GM23338 (cell line): Measurements from ENCODE around the gene TIMP3. TPM values are rescaled to one million over a fixed set of nuclear protein-coding genes. Genes with fewer than 3 reads are reported as not detected.

Source experiments
- ATAC-seq: fragments of 200-7000 bp; cut with Tn5 transposase; 3 replicates; pipeline ENCODE4 v1.9.1; 2020
- DNase-seq: peaks from one replicate; pipeline ENCODE4 v3.0.0-alpha.2; 2015; ENCODE audit warnings: low spot score
- H2AFZ ChIP-seq: fragments of 200-600 bp; sonication (generic); 2 replicates; pipeline ENCODE4 v1.8.0; 2016; ENCODE audit warnings: antibody characterized with exemption, mild to moderate bottlenecking, moderate library complexity
- H3F3A ChIP-seq: fragments of 200-600 bp; sonication (generic); replicated peaks from 2 replicates; pipeline ENCODE4 v1.8.0; 2017; ENCODE audit warnings: antibody characterized with exemption, mixed run types, low read depth
- H3K27ac ChIP-seq: fragments of 200-600 bp; sonication (generic); 2 replicates; pipeline ENCODE4 v1.6.1; 2016; ENCODE audit warnings: low read depth
- H3K27me3 ChIP-seq: fragments of 200-600 bp; sonication (generic); 2 replicates; pipeline ENCODE4 v1.8.0; 2016; ENCODE audit warnings: mild to moderate bottlenecking, mixed run types, moderate library complexity; ENCODE audit not compliant: insufficient read depth
- H3K36me3 ChIP-seq: fragments of 200-600 bp; sonication (generic); 2 replicates; pipeline ENCODE4 v1.8.0; 2016; ENCODE audit warnings: mild to moderate bottlenecking; ENCODE audit not compliant: insufficient read depth
- H3K4me1 ChIP-seq: fragments of 200-600 bp; sonication (generic); 2 replicates; pipeline ENCODE4 v1.8.0; 2016; ENCODE audit warnings: mild to moderate bottlenecking, moderate library complexity; ENCODE audit not compliant: insufficient read depth
- H3K4me2 ChIP-seq: fragments of 200-600 bp; sonication (generic); 2 replicates; pipeline ENCODE4 v1.7.1; 2017; ENCODE audit warnings: mixed run types
- H3K4me3 ChIP-seq: fragments of 200-600 bp; sonication (generic); 2 replicates; pipeline ENCODE4 v1.6.1; 2016; ENCODE audit warnings: mixed run types
- H3K79me2 ChIP-seq: fragments of 200-600 bp; sonication (generic); replicated peaks from 2 replicates; pipeline ENCODE4 v1.8.0; 2017; ENCODE audit warnings: mild to moderate bottlenecking; ENCODE audit not compliant: insufficient read depth
- H3K9me2 ChIP-seq: fragments of 200-600 bp; sonication (generic); 2 replicates; pipeline ENCODE4 v1.8.0; 2017; ENCODE audit not compliant: insufficient read depth
- H4K20me1 ChIP-seq: fragments of 200-600 bp; sonication (generic); replicated peaks from 2 replicates; pipeline ENCODE4 v1.8.0; 2017; ENCODE audit warnings: mild to moderate bottlenecking; ENCODE audit not compliant: insufficient read depth
- H3K27ac Mint-ChIP-seq: 2 replicates; pipeline ENCODE4 v1.8.0; 2020; ENCODE audit warnings: inconsistent platforms, mild to moderate bottlenecking, moderate library complexity, mixed read lengths
- H3K27me3 Mint-ChIP-seq: 3 replicates; pipeline ENCODE4 v1.8.0; 2022; ENCODE audit warnings: low read depth, mild to moderate bottlenecking, moderate library complexity, mixed read lengths, inconsistent platforms; ENCODE audit not compliant: insufficient read depth, poor library complexity
- H3K36me3 Mint-ChIP-seq: 3 replicates; pipeline ENCODE4 v1.8.0; 2021; ENCODE audit warnings: low read depth, mild to moderate bottlenecking, inconsistent platforms, moderate library complexity, mixed read lengths
- H3K4me1 Mint-ChIP-seq: 3 replicates; pipeline ENCODE4 v1.8.0; 2020; ENCODE audit warnings: mild to moderate bottlenecking, inconsistent platforms, mixed read lengths
- H3K4me3 Mint-ChIP-seq: 3 replicates; pipeline ENCODE4 v1.8.0; 2021; ENCODE audit warnings: moderate library complexity, mild to moderate bottlenecking, inconsistent platforms, mixed read lengths
- H3K9me3 Mint-ChIP-seq: 3 replicates; pipeline ENCODE4 v1.8.0; 2020; ENCODE audit warnings: moderate library complexity, mild to moderate bottlenecking, inconsistent platforms, mixed read lengths
- EZH2phosphoT487 ChIP-seq: fragments of 200-600 bp; sonication (generic); IDR thresholded peaks from one replicate; pipeline ENCODE4 v1.8.1; 2018; ENCODE audit warnings: antibody characterized with exemption; ENCODE audit not compliant: unreplicated experiment
- JUNB ChIP-seq: IDR thresholded peaks from one replicate; pipeline ENCODE4 v1.6.1; 2016; ENCODE audit warnings: antibody characterized with exemption; ENCODE audit not compliant: unreplicated experiment
- ZNF114 ChIP-seq: fragments of 250-450 bp; sonication (Bioruptor Pico); IDR thresholded peaks from 2 replicates; pipeline ENCODE4 v1.5.0; 2020; ENCODE audit warnings: mild to moderate bottlenecking, moderate library complexity
- ZNF331 ChIP-seq: fragments of 250-450 bp; sonication (Bioruptor Pico); IDR thresholded peaks from 2 replicates; pipeline ENCODE4 v1.5.0; 2020; ENCODE audit warnings: low read depth, mild to moderate bottlenecking, moderate library complexity
- polyA plus RNA-seq: library from polyadenylated mRNA; unstranded; fragments of >200 nt; fragmentation: Nextera tagmentation; extraction: Ambion mirVana; gene quantifications from 2 replicates; pipeline ENCODE4 v1.2.1, GENCODE V29; 2016
- total RNA-seq: library from RNA; depleted of rRNA; stranded (reverse); fragments of >200 nt; shearing (Covaris generic); gene quantifications from 2 replicates; pipeline ENCODE4 v1.2.3, GENCODE V29; 2014
- TF ChIP-seq, protein P1 (sequence below), 2 experiments: fragments of 200-600 bp in 1 of 2; sonication (generic) in 1 of 2; conservative IDR thresholded peaks; 2 replicates each; pipeline versions ENCODE4 v1.5.1 to v1.6.1; 2016 to 2017; ENCODE audit warnings: antibody characterized with exemption in 2 of 2, low read depth in 2 of 2, mild to moderate bottlenecking in 2 of 2, moderate library complexity in 1 of 2

TIMP3 gene
- total and polyA plus RNA-seq, 2 experiments from 2014 or later = 1.4 to 4.3 TPM

DNA sequence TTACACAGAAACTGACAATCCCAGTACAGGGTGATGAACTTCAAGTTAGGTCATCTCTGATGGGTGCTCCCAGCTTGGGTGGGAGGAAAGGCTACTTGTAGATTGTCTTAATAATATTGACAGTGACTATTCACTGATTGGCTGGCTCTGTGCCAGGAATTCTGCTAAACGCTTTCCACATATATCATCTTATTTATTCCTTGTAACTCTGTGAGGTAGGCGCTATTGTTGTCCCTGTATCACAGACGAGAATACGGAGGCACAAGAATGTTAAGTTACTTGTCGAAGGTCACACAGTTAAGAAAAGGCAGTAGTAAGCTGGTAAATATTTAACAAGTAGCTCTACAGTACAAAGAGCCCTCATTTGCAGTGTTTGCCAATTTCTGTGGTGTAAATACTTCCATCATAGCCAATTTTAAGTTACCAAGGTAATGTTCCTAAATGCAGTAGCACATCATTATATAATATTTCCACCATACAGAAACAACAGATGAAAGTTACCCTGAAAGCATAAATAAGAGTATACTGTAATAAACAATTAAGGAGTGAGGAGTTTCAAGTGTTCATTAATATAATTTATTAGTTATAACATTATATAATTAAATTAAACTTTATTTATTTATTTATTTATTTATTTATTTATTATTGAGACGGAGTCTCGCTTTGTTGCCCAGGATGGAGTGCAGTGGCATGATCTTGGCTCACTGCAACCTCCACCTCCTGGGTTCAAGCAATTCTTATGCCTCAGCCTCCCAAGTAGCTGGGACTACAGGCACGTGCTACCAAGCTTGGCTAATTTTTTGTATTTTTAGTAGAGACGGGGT, 11.5 kb upstream of the TIMP3 start:
- no peaks in the 10 kb centered on the region for H3K9me3 Mint-ChIP-seq
- no peaks in the 10 kb centered on the region for H3K27me3 Mint-ChIP-seq
- Histone ChIP-seq H3K27ac (no peak overlapping the region), H3K4me1 (no peaks in the 10 kb centered on the region), H3K4me3 (no peak overlapping the region), H2AFZ (no peak overlapping the region), H3K9me2 (no peaks in the 10 kb centered on the region), H3F3A (no peaks in the 10 kb centered on the region), H4K20me1 (peaks cover 2% of the 10 kb centered on the region; the same call in 1 of the 2 replicates), H3K4me2 (no peak overlapping the region), H3K27me3 (no peaks in the 10 kb centered on the region), H3K79me2 (no peaks in the 10 kb centered on the region), H3K36me3 (no peaks in the 10 kb centered on the region)
- peaks cover 10% of the 10 kb centered on the region for H3K4me1 Mint-ChIP-seq
- TF ChIP-seq, protein P1, sequence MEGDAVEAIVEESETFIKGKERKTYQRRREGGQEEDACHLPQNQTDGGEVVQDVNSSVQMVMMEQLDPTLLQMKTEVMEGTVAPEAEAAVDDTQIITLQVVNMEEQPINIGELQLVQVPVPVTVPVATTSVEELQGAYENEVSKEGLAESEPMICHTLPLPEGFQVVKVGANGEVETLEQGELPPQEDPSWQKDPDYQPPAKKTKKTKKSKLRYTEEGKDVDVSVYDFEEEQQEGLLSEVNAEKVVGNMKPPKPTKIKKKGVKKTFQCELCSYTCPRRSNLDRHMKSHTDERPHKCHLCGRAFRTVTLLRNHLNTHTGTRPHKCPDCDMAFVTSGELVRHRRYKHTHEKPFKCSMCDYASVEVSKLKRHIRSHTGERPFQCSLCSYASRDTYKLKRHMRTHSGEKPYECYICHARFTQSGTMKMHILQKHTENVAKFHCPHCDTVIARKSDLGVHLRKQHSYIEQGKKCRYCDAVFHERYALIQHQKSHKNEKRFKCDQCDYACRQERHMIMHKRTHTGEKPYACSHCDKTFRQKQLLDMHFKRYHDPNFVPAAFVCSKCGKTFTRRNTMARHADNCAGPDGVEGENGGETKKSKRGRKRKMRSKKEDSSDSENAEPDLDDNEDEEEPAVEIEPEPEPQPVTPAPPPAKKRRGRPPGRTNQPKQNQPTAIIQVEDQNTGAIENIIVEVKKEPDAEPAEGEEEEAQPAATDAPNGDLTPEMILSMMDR (conservative IDR thresholded peaks at IDR 0.05; ENCODE audit: low read depth in 2 of 2) = no peak
- no peak for TF ChIP-seq EZH2phosphoT487
- no peak for TF ChIP-seq ZNF114
- 0 out of 3 replicates have a peak, but pooled peaks cover 2% of the 10 kb centered on the region for H3K36me3 Mint-ChIP-seq
- H3K4me3 Mint-ChIP-seq = no peak overlapping the region
- ATAC-seq (no peak), DNase-seq (no peak)
- H3K27ac Mint-ChIP-seq = no peak overlapping the region

- Histone ChIP-seq H2AFZ (no peak overlapping the region), H3K4me3 (no peak overlapping the region), H3K9me2 (no peaks in the 10 kb centered on the region), H3F3A (no peaks in the 10 kb centered on the region), H3K4me1 (no peaks in the 10 kb centered on the region), H3K4me2 (no peak overlapping the region), H3K36me3 (no peaks in the 10 kb centered on the region), H3K27ac (no peak overlapping the region), H3K79me2 (no peaks in the 10 kb centered on the region), H3K27me3 (no peaks in the 10 kb centered on the region), H4K20me1 (peaks cover 3% of the 10 kb centered on the region; the same call in 1 of the 2 replicates)
- no peak overlapping the region for H3K4me3 Mint-ChIP-seq
- H3K36me3 Mint-ChIP-seq = 0 out of 3 replicates have a peak, but pooled peaks cover 2% of the 10 kb centered on the region
- ATAC-seq (no peak), DNase-seq (no peak)
- no peaks in the 10 kb centered on the region for H3K9me3 Mint-ChIP-seq
- TF ChIP-seq ZNF331 (no peak), ZNF114 (no peak), JUNB (no peak)
- TF ChIP-seq, protein P1 (conservative IDR thresholded peaks at IDR 0.05; ENCODE audit: low read depth in 2 of 2) = no peak
- no peaks in the 10 kb centered on the region for H3K27me3 Mint-ChIP-seq
- no peak overlapping the region for H3K27ac Mint-ChIP-seq
- H3K4me1 Mint-ChIP-seq = peaks cover 6% of the 10 kb centered on the region
Observed at GRCh38 chr22:32791056-32791455, 10.4 kb upstream of the TIMP3 start.
